ENCODE measurements around the gene KRT79. TPM values are rescaled to one million over a fixed set of nuclear protein-coding genes. Genes with fewer than 3 reads are reported as not detected.
A peak's percentile ranks its signal among the peaks of the same experiment; 100 is the strongest.
"Not testable (repeated sequence)": the region's sequence is repeated elsewhere in the genome, so short reads cannot be mapped to it uniquely, and the experiment has no call there.

The KRT79 gene
- total RNA-seq (2014; rRNA removed; shearing (Covaris generic)), result not detected in 2 replicates
- not detected in 2 replicates for polyA plus RNA-seq (2015; cell fraction: cytosol; rRNA removed)
- polyA plus RNA-seq (2015; cell fraction: nucleus; rRNA removed), result 0.81 TPM in 1 of 2 replicates, not detected in the other

- in situ Hi-C loops (cut with HindIII; ENCODE audit: low pct_unique_long_range_greater_than_20kb, low sequenced_read_pairs), result no loop called here
- DNase-seq (ENCODE audit: low read depth, low spot score), result no peak
These were observed at the start of gene KRT79 for GRCh38 chr12:52833922-52834726. TSS of gene KRT79 (minus strand) at chr12:52834311. CDS start at chr12:52834260, 51 bp downstream.

DNA sequence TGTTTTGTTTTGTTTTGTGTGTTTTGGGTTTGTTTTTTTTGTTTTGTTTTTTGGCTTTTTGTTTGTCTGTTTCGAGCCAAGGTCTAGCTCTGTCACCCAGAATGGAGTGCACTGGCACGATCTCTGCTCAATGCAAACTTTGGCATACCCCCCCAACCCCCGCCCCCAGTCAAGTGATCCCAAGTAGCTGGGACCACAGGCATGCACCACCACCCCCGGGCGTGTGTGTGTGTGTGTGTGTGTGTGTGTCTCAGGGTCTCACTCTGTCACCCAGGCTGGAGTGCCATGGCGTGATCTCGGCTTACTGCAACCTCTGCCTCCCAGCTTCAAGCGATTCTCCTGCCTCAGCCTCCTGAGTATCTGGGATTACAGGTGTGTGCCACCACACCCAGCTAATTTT lies 46.4 kb upstream of the KRT79 start:
- DNase-seq (ENCODE audit: low read depth, low spot score), result not testable (repeated sequence)
- in situ Hi-C loops (cut with HindIII; ENCODE audit: low pct_unique_long_range_greater_than_20kb, low sequenced_read_pairs), result loop anchor here (25.0 kb wide), 1 partner anchor 107 kb away; no protein-coding TSS in a partner anchor

DNA sequence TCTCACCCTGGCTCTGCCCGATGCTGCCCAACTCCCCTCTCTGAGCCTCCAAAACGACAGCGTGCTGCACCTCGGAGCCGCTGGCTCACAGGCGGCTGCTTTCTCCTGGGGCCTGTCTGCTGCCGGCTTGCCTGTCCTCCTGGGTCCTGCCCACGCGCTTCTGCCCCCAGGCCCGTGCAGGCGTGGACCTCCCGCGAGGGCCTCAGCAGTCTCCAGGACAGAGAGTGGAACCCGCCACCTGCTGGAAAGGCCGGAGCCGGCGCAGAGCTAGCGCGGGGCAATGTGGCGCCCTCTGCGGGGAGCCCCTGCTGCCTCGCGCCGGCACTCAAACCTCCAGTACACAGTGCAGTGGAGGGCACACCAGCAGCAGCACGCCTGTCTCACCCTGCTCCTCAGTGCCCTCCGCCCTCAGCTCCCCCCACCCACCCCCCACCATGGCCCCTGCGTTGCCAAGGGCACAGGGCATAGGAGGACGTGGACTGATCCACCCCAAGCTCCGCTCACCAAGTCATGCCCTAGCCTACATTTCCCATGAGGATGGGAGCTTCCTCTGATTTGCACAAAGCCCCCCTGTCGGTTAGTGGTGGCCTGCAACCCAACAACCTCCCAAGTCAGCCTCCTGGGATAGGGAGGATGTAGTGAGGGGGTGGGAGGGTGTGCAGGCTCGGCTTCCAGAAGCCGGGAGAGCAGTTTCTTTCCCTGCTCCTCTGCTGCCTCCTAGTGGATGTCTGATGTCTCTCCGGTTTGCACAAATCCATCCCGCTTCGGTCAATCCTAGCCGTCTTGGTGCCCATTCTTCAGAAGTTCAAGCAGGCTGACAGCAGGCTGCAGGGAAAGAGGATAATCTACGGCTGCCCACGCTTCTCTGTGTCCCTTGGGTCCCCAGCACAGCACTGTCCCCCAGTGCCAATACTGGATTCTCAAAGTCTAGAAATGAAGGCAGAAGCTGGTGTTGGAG lies 45.6 kb upstream of the KRT79 start:
- in situ Hi-C loops (cut with HindIII; ENCODE audit: low pct_unique_long_range_greater_than_20kb, low sequenced_read_pairs), result loop anchor here (25.0 kb wide), 1 partner anchor 108 kb away; no protein-coding TSS in a partner anchor
- peak; percentile 92 for DNase-seq (ENCODE audit: low read depth, low spot score)

DNA sequence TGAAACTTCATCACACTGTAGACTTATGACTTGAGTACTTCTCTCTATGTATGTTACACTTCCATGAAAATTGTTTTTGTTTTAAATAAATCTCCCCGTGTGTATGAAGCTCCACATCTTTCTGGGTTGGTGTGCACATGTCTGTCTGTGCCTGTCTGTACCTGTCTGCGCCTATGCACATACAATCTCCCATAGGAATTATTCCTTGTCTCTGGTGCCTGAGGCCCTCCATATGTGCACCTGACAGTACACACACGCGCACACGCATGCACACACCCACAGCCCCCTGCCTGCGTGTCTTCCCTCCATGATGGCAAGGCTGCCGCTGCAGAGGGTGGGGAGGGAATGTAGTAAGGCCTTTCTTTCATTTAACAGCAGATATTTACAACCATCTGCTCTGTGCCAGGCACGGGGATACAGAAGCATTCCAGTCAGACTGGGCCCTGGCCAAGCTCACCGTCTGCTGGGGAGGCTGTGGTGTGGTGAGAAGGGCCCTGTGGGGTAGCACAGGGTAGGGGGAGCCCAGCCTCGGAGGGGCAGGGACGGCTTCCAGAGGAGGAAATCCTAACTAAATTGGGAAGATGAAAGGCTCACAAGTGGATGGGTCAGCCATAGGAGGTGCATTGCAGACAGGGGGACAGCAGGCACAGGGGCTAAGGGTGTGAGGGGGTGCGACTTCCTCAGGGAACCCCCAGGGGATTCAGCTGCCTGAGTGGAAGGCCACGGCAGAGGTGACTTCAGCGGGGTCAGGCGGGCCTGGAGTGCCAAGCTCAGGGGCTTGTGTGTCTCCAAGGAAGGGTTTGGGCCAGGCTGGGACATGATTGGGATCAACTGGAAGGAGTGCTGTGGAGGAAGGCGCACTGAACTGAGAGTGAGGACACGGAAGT lies 44.6 kb upstream of the KRT79 start:
- DNase-seq (ENCODE audit: low read depth, low spot score), result no peak
- in situ Hi-C loops (cut with HindIII; ENCODE audit: low pct_unique_long_range_greater_than_20kb, low sequenced_read_pairs), result loop anchor here (25.0 kb wide), 1 partner anchor 109 kb away; no protein-coding TSS in a partner anchor

DNA sequence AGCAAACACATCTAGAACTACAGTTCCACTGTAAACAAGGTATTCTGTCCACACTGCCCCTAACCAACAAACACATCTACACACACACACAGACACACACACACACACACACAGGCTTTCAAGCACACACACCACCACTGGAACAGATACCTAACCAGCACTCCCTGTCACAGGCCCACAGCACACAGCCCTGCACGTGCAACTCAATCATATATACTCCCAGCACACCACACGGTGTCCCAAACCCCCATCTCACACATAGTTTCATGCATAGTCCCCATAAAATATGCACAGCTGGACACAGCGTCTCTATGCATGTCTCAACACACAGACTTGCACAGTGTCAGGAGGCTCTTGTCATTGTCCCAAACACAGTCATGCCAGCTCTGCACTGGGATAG lies 43.1 kb upstream of the KRT79 start:
- DNase-seq (ENCODE audit: low read depth, low spot score), result no peak
- in situ Hi-C loops (cut with HindIII; ENCODE audit: low pct_unique_long_range_greater_than_20kb, low sequenced_read_pairs), result loop anchor here (25.0 kb wide), 1 partner anchor 110 kb away; no protein-coding TSS in a partner anchor

- in situ Hi-C loops (cut with HindIII; ENCODE audit: low pct_unique_long_range_greater_than_20kb, low sequenced_read_pairs), result loop anchor here (25.0 kb wide), 1 partner anchor 111 kb away; no protein-coding TSS in a partner anchor
- DNase-seq (ENCODE audit: low read depth, low spot score), result no peak
These were observed 42.3 kb upstream of the KRT79 start for GRCh38 chr12:52876372-52876771.

DNA sequence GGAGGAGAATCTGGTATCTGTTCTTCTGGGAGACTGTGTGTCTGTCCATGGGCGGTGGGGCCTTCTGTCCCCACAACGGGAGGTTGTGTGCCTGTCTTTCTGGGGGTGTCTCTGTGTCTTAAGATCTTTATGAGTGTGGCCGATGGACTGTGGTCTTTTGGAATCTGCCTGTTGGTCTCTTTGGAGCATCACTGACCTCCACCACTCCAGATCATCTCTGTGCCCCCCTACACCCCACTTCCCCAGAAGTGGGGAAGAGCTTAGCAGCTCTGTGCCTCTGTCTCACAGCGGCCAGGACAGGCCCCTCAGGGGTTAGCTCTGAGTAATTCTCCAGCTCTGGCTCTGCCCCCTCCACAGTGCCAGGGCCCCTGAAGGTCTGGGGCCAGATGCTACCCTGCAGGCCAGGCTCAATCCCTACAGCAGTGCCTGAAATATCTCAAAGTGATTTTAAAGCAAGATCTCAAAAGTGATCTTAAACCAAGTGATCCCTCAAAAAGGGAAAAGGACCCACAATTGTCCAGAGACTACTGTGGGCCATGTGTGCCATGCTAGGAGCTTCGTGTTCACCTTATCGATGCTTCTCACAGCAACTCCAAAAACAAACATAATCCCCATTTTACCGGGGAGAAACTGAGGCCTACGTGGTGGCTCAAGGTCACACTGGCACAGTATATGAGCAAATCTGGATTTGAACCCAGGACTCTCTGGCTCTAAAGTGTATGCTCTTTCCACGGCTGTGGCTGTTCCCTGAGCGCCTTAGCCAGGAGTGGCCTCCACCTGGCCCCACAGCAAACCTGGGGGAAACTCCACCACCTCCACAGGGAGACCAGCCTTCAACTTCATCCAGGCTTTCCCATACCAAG lies 40.7 kb upstream of the KRT79 start:
- DNase-seq (ENCODE audit: low read depth, low spot score), result no peak
- in situ Hi-C loops (cut with HindIII; ENCODE audit: low pct_unique_long_range_greater_than_20kb, low sequenced_read_pairs), result loop anchor here (25.0 kb wide), 1 partner anchor 112 kb away; no protein-coding TSS in a partner anchor

DNA sequence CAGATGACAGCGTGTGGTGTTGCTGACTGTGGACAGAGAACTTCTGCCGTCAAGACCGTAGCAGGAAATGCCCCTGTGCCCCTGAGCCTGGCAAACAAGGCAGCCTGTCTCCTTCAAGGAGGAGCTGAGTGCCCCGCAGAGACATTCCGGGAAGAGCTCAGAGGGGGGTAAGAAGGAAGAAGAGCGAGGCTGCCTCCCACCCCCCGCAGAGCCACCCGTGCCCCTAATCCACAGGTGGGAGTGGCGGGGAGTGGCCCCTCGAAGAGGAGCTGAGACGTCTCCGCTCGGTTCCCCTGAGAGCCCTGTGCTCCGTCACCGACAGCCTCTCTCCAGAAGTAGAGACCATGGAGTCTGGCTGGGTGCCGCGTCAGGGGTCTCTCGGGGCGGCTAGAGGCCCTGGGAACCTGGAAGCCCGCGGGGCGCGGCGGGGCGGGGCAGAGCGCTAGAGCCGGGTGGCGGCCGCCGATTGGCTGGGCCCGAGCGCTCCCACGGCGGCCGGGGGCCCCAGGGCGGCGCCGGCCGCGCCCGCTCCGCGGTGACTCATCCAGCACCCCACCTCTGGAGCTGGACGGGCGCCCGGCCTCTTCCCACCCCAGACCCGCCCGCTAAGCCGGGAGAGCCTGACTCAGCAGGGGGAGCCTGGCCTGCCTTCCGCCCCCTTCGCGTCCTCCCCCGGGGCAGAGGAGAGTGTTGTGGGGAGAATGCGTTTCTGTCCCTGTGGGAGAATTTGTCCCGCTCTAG lies 39.9 kb upstream of the KRT79 start:
- in situ Hi-C loops (cut with HindIII; ENCODE audit: low pct_unique_long_range_greater_than_20kb, low sequenced_read_pairs), result no loop called here
- no peak for DNase-seq (ENCODE audit: low read depth, low spot score)

GRCh38 chr12:52873513-52873831 lies 39.4 kb upstream of the KRT79 start:
- in situ Hi-C loops (cut with HindIII; ENCODE audit: low pct_unique_long_range_greater_than_20kb, low sequenced_read_pairs), result no loop called here
- DNase-seq (ENCODE audit: low read depth, low spot score), result no peak

DNA sequence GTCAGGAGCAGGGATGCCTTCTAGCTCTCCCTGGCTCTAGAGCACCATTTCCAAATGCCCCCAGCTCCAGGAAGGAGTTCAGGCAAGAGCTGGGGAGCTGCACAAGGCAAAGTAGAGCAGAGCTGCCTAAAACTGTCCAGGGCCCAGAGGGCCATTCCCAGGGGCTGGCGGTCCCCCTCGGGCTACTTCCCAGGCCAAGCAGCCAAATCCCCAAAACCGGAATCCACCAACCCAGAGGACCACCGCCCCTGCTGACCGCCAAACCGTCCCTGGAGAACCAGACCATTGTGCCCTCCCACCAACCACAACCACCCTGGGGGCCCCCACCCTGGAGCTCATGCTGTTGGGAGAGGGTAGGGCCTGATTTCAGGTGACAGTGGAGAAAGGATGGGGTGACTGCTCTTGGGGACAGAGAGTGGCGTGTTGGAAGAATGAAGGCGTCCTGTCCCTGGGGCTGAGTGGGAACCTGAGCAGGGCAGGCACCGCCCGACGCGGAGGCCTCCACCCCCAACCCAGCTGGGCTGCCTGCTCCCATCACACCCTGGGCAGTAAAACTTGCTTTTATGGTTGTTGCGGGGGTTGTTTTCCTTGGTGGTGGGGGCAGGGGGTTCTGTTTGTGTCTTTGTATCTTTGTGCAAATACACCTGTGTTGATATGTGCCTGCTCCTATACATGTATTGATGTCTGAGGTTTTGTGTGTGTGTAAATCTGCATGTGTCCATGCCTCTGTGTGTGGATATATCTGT lies 38.7 kb upstream of the KRT79 start:
- DNase-seq (ENCODE audit: low read depth, low spot score), result no peak
- in situ Hi-C loops (cut with HindIII; ENCODE audit: low pct_unique_long_range_greater_than_20kb, low sequenced_read_pairs), result no loop called here

DNA sequence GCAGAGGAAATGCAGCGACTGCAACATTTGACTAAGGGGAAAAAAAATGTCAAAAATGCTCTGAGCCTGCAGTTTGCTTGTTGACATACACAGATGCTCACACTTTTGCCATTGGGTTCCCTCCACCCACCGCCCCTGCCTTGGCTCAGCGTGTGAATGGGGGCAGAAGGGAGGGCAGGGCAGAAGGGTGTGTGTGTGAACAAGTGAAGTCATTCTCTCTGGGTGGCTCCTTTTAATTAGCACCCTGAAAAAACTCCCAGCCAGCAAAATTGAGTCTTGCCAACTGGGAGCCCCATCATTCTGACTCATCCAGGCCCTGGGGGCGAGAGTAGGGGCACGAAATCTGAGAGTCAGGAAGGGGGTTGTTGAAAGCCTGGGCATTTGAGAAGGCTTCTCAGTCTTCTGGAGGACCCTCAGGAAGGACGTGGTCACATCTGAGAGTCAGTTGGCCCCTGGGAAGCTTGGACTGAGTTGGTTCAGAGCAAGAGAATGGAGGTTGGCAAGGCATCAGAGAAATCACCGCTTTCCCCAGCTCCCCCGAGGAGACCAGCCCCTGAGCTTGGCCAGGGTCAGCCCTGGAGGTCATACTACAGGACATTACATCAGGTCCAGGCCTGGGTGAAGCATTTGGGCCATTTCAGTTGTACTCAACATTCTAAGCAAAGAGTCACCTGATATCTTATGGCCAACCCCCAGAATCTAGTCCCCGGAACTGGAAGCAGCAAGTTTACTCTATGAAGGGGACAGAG lies 37.4 kb upstream of the KRT79 start:
- no peak for DNase-seq (ENCODE audit: low read depth, low spot score)
- in situ Hi-C loops (cut with HindIII; ENCODE audit: low pct_unique_long_range_greater_than_20kb, low sequenced_read_pairs), result no loop called here

DNA sequence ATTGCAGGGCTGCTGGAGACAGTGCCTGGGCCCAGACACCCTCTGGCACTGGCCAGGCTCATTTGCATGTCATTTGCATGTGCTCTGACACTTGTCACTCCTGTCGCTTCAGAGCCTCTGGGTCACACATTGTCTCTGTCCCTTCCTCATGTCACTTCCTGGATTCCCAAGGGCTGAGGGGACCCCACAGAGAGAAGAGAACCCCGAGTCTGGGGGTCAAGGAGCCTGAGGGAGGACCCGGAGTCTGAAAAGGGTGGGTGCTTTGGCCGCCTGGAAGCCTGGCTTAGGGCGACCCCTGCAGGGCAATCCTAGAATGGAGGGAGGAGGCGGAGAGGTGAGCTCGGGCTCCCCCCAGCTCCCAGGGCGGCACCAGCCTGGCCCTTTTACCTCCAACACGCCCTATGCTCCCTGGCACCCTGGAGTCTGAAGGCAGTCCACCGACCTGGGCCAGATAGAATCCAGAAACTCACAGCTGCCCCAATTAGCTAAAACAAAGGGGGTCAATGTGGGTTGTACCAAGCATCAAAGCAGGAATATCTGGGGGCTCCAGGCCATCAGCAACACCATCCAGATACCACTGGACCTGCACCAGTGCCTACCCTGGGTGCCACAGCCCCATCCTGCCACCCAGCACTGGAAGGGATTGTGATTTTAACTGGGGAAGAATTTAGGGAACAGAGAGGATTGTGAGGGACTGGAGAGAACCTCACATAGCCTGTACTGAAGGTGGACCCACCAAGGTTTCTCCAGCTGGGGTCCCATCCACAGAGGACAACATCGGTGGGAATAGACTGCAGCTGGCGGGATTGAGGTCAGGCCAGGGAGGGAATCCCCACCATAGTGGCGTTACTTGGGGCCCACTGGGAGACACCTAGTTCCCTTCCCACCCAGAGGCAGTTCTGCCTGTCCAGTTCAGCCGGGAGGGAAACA lies 36.5 kb upstream of the KRT79 start:
- in situ Hi-C loops (cut with HindIII; ENCODE audit: low pct_unique_long_range_greater_than_20kb, low sequenced_read_pairs), result no loop called here
- DNase-seq (ENCODE audit: low read depth, low spot score), result peak; percentile 69

GRCh38 chr12:52867642-52868041 lies 33.5 kb upstream of the KRT79 start:
- peak; percentile 35 for DNase-seq (ENCODE audit: low read depth, low spot score)
- in situ Hi-C loops (cut with HindIII; ENCODE audit: low pct_unique_long_range_greater_than_20kb, low sequenced_read_pairs), result no loop called here

Measured in SK-MEL-5 (cell line).